HepG2 (cell line): ENCODE data around the gene P2RX3. TPM values are rescaled to one million over a fixed set of nuclear protein-coding genes. Genes with fewer than 3 reads are reported as not detected.

Experiments
- ATAC-seq: fragments of 200-7000 bp; cut with Tn5 transposase; 3 replicates; pipeline ENCODE4 v1.9.1; 2020; ENCODE audit warnings: mild to moderate bottlenecking, moderate library complexity
- BruUV-seq: library from RNA; stranded (reverse); fragments of 400-500 nt; replicated peaks from 2 replicates; lab custom pipeline; 2021; lab: Mats Ljungman, UMichigan
- CTCF ChIA-PET: fragments of 300-600 bp; formaldehyde crosslinking; extraction: SDS; loops from one replicate; lab custom pipeline; 2021; ENCODE audit warnings: low total read pairs, inconsistent platforms, low intra/inter-chr PET ratio; lab: Yijun Ruan, JAX
- POLR2A ChIA-PET: fragments of 350-600 bp; sonication (Branson Sonifier 250); formaldehyde crosslinking; loops from one replicate; lab custom pipeline; 2020; ENCODE audit warnings: antibody characterized with exemption, inconsistent platforms; lab: Yijun Ruan, JAX
- DNase-seq: peaks from one replicate; pipeline ENCODE4 v3.0.0-alpha.2; 2015; ENCODE audit warnings: low spot score
- FAIRE-seq: peaks from 3 replicates; lab custom pipeline; 2011; peaks lifted over from hg19 to GRCh38; lab: Jason Lieb, UNC
- H2AFZ ChIP-seq: one replicate; pipeline ENCODE4 v1.6.1; 2011; ENCODE audit warnings: low read length, inconsistent platforms
- H3K27ac ChIP-seq: fragments of 300-600 bp; 3 replicates; pipeline ENCODE4 v1.8.0; 2011; ENCODE audit warnings: mixed run types, mild to moderate bottlenecking, mixed read lengths, low read length, inconsistent platforms; ENCODE audit not compliant: insufficient read depth; ENCODE audit errors: extremely low read length
- H3K27me3 ChIP-seq, 2 experiments: fragments of 200-600 bp in 1 of 2; 2 replicates in 1 of 2; 3 replicates in 1 of 2; pipeline versions ENCODE4 v1.6.0 to v1.8.0; 2011; ENCODE audit warnings: low read length in 2 of 2, mild to moderate bottlenecking in 2 of 2, moderate library complexity in 2 of 2, inconsistent platforms in 1 of 2; ENCODE audit not compliant: insufficient read depth in 2 of 2, control insufficient read depth in 1 of 2
- H3K36me3 ChIP-seq, 2 experiments: fragments of 200-600 bp in 1 of 2; replicated peaks in 1 of 2; 2 replicates in 1 of 2; 3 replicates in 1 of 2; pipeline versions ENCODE4 v1.5.1 to v1.8.0; 2011; ENCODE audit warnings: low read length in 2 of 2, inconsistent platforms in 1 of 2; ENCODE audit not compliant: insufficient read depth in 2 of 2, control insufficient read depth in 1 of 2
- H3K4me1 ChIP-seq: 2 replicates; pipeline ENCODE4 v1.5.1; 2012; ENCODE audit warnings: low read length, inconsistent platforms; ENCODE audit not compliant: insufficient read depth
- H3K4me2 ChIP-seq: 2 replicates; pipeline ENCODE4 v1.6.0; 2011; ENCODE audit warnings: low read depth, low read length, inconsistent platforms
- H3K4me3 ChIP-seq, 3 experiments: fragments of 200-600 bp in 1 of 3; sonication (generic), shearing (Covaris generic) in 1 of 3; replicated peaks in 1 of 3; 2 replicates each; pipeline ENCODE4 v1.5.1; 2011 to 2016; ENCODE audit warnings: low read length in 3 of 3, inconsistent platforms in 2 of 3, low read depth in 2 of 3, mild to moderate bottlenecking in 2 of 3, control low read depth in 1 of 3, mixed read lengths in 1 of 3; ENCODE audit not compliant: insufficient read depth in 1 of 3
- H3K79me2 ChIP-seq: one replicate; pipeline ENCODE4 v1.6.1; 2011; ENCODE audit warnings: low read length, inconsistent platforms; ENCODE audit not compliant: insufficient read depth
- H3K9ac ChIP-seq: 2 replicates; pipeline ENCODE4 v1.6.0; 2011; ENCODE audit warnings: mild to moderate bottlenecking, low read depth, low read length, inconsistent platforms; ENCODE audit not compliant: insufficient read depth
- H3K9me3 ChIP-seq: 2 replicates; pipeline ENCODE4 v1.5.1; 2012; ENCODE audit warnings: mild to moderate bottlenecking, low read length
- H4K20me1 ChIP-seq: 2 replicates; pipeline ENCODE4 v1.6.0; 2011; ENCODE audit warnings: inconsistent platforms, mild to moderate bottlenecking, low read length, moderate library complexity; ENCODE audit not compliant: insufficient read depth
- AKAP8 ChIP-seq: sonication (generic); formaldehyde crosslinking; IDR thresholded peaks from 2 replicates; pipeline ENCODE4 v1.5.1; 2020; ENCODE audit warnings: mild to moderate bottlenecking, missing genetic modification reagents
- BCLAF1 ChIP-seq: fragments of 450-650 bp; IDR thresholded peaks from 2 replicates; pipeline ENCODE4 v1.6.1; 2017; ENCODE audit warnings: mild to moderate bottlenecking
- MIER3 ChIP-seq: IDR thresholded peaks from 2 replicates; pipeline ENCODE4 v1.6.1; 2016; ENCODE audit warnings: missing compliant biosample characterization, borderline replicate concordance
- ONECUT2 ChIP-seq: sonication (generic); formaldehyde crosslinking; IDR thresholded peaks from 2 replicates; pipeline ENCODE4 v1.4.0; 2020; ENCODE audit warnings: missing genetic modification reagents
- POGZ ChIP-seq: sonication (generic); formaldehyde crosslinking; IDR thresholded peaks from 2 replicates; pipeline ENCODE4 v1.4.0; 2020; ENCODE audit warnings: mild to moderate bottlenecking, missing genetic modification reagents
- POLR2AphosphoS2 ChIP-seq: IDR thresholded peaks from 2 replicates; pipeline ENCODE4 v1.6.1; 2011; ENCODE audit warnings: low read depth, low read length, improper control_type of control experiment
- RAD51 ChIP-seq: fragments of 450-650 bp; IDR thresholded peaks from 2 replicates; pipeline ENCODE4 v1.6.1; 2016; ENCODE audit warnings: borderline replicate concordance
- RBFOX2 ChIP-seq: fragments of 200-400 bp; formaldehyde crosslinking; IDR thresholded peaks from 2 replicates; pipeline ENCODE4 v1.6.1; 2017; ENCODE audit warnings: low read depth, mild to moderate bottlenecking, low read length
- YEATS2 ChIP-seq: sonication (generic); formaldehyde crosslinking; IDR thresholded peaks from 2 replicates; pipeline ENCODE4 v1.4.0; 2020; ENCODE audit warnings: missing genetic modification reagents, borderline replicate concordance
- ZBTB7B ChIP-seq: sonication (generic); formaldehyde crosslinking; IDR thresholded peaks from 2 replicates; pipeline ENCODE4 v1.4.0; 2020; ENCODE audit warnings: missing genetic modification reagents
- ZFP36L2 ChIP-seq: sonication (generic); formaldehyde crosslinking; IDR thresholded peaks from 2 replicates; pipeline ENCODE4 v1.4.0; 2020; ENCODE audit warnings: missing genetic modification reagents
- ZNF674 ChIP-seq: sonication (generic); formaldehyde crosslinking; IDR thresholded peaks from 2 replicates; pipeline ENCODE4 v1.5.0; 2020; ENCODE audit warnings: low read depth, mild to moderate bottlenecking, missing genetic modification reagents
- ZNF746 ChIP-seq: sonication (generic); formaldehyde crosslinking; IDR thresholded peaks from 2 replicates; pipeline ENCODE4 v1.8.0; 2022; ENCODE audit warnings: mild to moderate bottlenecking, missing genetic modification reagents
- WGBS: methylation state at CpG from one replicate; pipeline ENCODE4 v1.1.6; 2017; ENCODE audit warnings: low lambda C conversion rate; 5-methylcytosine and 5-hydroxymethylcytosine counted together
- in situ Hi-C: cut with HindIII; loops from 2 replicates; pipeline ENCODE4 v1.10.0; 2017; ENCODE audit warnings: low pct_unique_long_range_greater_than_20kb; ENCODE audit not compliant: extremely low pct_ligation_motif_present
- intact Hi-C: fragments of 100-400 bp; cut with micrococcal nuclease; formaldehyde crosslinking; loops from one replicate; pipeline ENCODE4 v1.10.0; 2022; ENCODE audit not compliant: unreplicated experiment
- polyA plus RNA-seq, 8 experiments: library from polyadenylated mRNA; depleted of rRNA in 3 of 8; stranded (reverse) in 7 of 8; unstranded in 1 of 8; fragments of >200 nt; fragmentation: Illumina TruSeq in 4 of 8; extraction: Trizol in 4 of 8; gene quantifications; 2 replicates each; pipeline versions ENCODE4 v1.2.1 to v1.2.3, GENCODE V29; 2011 to 2016; ENCODE audit warnings: low read depth in 4 of 8, missing spikeins in 1 of 8, mixed read lengths in 1 of 8; ENCODE audit not compliant: insufficient read depth in 1 of 8
- total RNA-seq, 5 experiments: library from RNA; depleted of rRNA; stranded (reverse); fragments of >200 nt; fragmentation: Illumina TruSeq; extraction: Trizol; gene quantifications; 2 replicates each; pipeline ENCODE4 v1.2.3, GENCODE V29; 2016; ENCODE audit warnings: low read depth in 1 of 5
- TF ChIP-seq, protein P1 (sequence below): sonication (generic); formaldehyde crosslinking; conservative IDR thresholded peaks from 2 replicates; pipeline ENCODE4 v1.4.0; 2020; ENCODE audit warnings: mild to moderate bottlenecking, missing genetic modification reagents, moderate library complexity

The P2RX3 gene
- total and polyA plus RNA-seq, 2 of the 13 experiments (the other 11 are each of a cell fraction or from before 2014, with no cell fraction given): 0.08 TPM; not detected in 1

GRCh38 chr11:57406337-57406904, 68.3 kb downstream of the P2RX3 start (continued):
- TF ChIP-seq BCLAF1: no peak
- TF ChIP-seq POLR2AphosphoS2: no peak
- TF ChIP-seq, all 625 proteins: peak for 0

DNA sequence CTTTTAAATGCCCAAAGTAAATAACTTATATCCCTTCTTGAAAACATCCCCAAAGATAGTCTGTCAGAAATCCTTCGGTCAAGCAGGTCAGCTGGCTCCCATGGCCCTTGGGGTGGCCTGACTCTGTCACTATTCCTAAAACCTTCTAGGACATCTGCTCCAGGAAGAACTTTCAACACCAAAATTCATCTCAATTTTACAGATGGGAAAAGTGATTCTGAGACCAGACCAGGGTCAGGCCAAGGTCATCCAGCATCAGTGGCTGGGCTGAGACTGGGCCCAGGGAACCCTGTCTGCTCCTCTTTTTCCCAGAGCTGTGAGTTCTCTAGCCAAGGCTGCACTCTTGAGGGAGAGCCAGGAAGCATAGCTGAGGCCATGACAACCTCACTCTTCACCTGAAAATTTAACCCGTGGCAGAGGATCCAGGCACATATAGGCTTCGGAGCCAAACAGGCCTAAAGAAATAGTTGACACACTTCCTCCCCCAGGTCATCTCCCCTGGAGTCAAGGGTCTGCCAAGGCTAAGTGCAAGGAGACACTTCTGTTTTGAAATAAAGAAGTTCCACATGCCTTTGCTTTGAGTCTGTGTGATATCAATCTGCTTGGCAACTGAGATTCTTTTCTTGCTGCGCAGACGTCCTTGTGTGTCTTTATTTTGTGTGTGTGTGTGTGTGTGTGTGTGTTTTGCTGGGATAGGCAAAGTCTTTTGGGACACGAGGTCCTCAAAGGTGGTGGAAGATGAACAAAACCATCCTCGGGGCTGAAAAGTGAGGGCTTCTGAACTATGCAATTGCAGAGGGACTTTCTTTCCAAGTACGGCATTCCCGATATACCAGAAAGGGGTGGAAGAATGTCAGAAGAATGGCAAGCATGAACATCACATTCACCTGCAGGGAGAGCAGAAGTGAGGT, 69.1 kb downstream of the P2RX3 start:
- no TSS peak for BruUV-seq

More for the DNA sequence above, 69.1 kb downstream of the P2RX3 start:
- H3K4me2 ChIP-seq: no peak overlapping the region
- no peak overlapping the region for H3K4me3 ChIP-seq
- in situ Hi-C loops: no loop called here
- no peaks in the 10 kb centered on the region for H4K20me1 ChIP-seq
- ATAC-seq: no peak
- ChIA-PET POLR2A (no interaction called here), CTCF (no interaction called here)
- peaks cover 0 to 6% of the 10 kb centered on the region in 2 experiments; a peak in 2 of 5 replicates for H3K27me3 ChIP-seq
- no peak overlapping the region for H3K9ac ChIP-seq
- no peak for FAIRE-seq
- no peak for DNase-seq
- no peaks in the 10 kb centered on the region for H3K9me3 ChIP-seq
- H3K79me2 ChIP-seq: no peaks in the 10 kb centered on the region
- no peak overlapping the region for H3K27ac ChIP-seq
- H2AFZ ChIP-seq: no peak overlapping the region
- TF ChIP-seq POGZ (CRISPR knock-in tag): no peak
- no peak for TF ChIP-seq RAD51
- no peak for TF ChIP-seq YEATS2 (CRISPR knock-in tag)
- no peak for TF ChIP-seq ZFP36L2
- TF ChIP-seq RBFOX2: no peak
- TF ChIP-seq, protein P1, sequence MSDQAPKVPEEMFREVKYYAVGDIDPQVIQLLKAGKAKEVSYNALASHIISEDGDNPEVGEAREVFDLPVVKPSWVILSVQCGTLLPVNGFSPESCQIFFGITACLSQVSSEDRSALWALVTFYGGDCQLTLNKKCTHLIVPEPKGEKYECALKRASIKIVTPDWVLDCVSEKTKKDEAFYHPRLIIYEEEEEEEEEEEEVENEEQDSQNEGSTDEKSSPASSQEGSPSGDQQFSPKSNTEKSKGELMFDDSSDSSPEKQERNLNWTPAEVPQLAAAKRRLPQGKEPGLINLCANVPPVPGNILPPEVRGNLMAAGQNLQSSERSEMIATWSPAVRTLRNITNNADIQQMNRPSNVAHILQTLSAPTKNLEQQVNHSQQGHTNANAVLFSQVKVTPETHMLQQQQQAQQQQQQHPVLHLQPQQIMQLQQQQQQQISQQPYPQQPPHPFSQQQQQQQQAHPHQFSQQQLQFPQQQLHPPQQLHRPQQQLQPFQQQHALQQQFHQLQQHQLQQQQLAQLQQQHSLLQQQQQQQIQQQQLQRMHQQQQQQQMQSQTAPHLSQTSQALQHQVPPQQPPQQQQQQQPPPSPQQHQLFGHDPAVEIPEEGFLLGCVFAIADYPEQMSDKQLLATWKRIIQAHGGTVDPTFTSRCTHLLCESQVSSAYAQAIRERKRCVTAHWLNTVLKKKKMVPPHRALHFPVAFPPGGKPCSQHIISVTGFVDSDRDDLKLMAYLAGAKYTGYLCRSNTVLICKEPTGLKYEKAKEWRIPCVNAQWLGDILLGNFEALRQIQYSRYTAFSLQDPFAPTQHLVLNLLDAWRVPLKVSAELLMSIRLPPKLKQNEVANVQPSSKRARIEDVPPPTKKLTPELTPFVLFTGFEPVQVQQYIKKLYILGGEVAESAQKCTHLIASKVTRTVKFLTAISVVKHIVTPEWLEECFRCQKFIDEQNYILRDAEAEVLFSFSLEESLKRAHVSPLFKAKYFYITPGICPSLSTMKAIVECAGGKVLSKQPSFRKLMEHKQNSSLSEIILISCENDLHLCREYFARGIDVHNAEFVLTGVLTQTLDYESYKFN (CRISPR knock-in tag): no peak
- no peak for TF ChIP-seq AKAP8 (CRISPR knock-in tag)
- TF ChIP-seq ZBTB7B (CRISPR knock-in tag): no peak
- TF ChIP-seq ONECUT2: no peak
- TF ChIP-seq ZNF746 (CRISPR knock-in tag): no peak
- TF ChIP-seq MIER3 (CRISPR knock-in tag): no peak
- TF ChIP-seq ZNF674 (CRISPR knock-in tag): no peak
- TF ChIP-seq, all 625 proteins: peak for 0
- Histone ChIP-seq H3K4me1 (no peaks in the 10 kb centered on the region), H3K36me3 (no peaks in the 10 kb centered on the region)
- WGBS: 40% methylated on average over 7 of the region's 9 CpGs
- intact Hi-C loops: no loop called here
